ENCODE results near the gene PLXNA4.

- TF ChIP-seq CTCF (IDR thresholded peaks at IDR 0.05; ENCODE audit: poor library complexity) (no peak), EZH2phosphoT487 (IDR thresholded peaks at IDR 0.05; ENCODE audit: low read depth, severe bottlenecking, unreplicated experiment) (no peak), EZH2 (IDR thresholded peaks at IDR 0.05; ENCODE audit: borderline replicate concordance) (no peak)
Measured at GRCh38 chr7:132475669-132476116, 100.6 kb downstream of the PLXNA4 start.

All from hepatocyte (in vitro differentiated cells).